ENCODE data around the gene TECTA. TPM values are rescaled to one million over a fixed set of nuclear protein-coding genes. Genes with fewer than 3 reads are reported as not detected.

Gene TECTA
- total RNA-seq, 4 donors from 2014 or later = 0.38 TPM; not detected in 3

GRCh38 chr11:121099885-121100284, 1.2 kb upstream of the TECTA start:
- no peak for DNase-seq
- Histone ChIP-seq H3K9me3 (no peaks in the 10 kb centered on the region), H3K36me3 (no peaks in the 10 kb centered on the region), H3K4me1 (peaks cover 0 to 9% (median 0%) of the 10 kb centered on the region in 3 donors), H3K27me3 (no peaks in the 10 kb centered on the region), H3K4me3 (no peak overlapping the region), H3K27ac (no peak overlapping the region)
- TF ChIP-seq POLR2A (IDR thresholded peaks at IDR 0.05) = no peak
- no peak for TF ChIP-seq CTCF (IDR thresholded peaks at IDR 0.05)
- 57 to 67% methylated on average over 4 of the region's 4 CpGs for WGBS, 2 donors
- intact Hi-C loops (cut with DNase I) = no loop called here

- 64 to 87% methylated on average over 7 to 9 of the region's 9 CpGs for WGBS, 2 donors
- Histone ChIP-seq H3K27me3 (no peaks in the 10 kb centered on the region), H3K9me3 (no peaks in the 10 kb centered on the region), H3K4me3 (no peak overlapping the region), H3K36me3 (no peaks in the 10 kb centered on the region), H3K4me1 (peaks cover 0 to 20% (median 0%) of the 10 kb centered on the region in 3 donors), H3K27ac (peak overlapping the region in 1 of 4 donors; percentile 22)
- DNase-seq = no peak
- TF ChIP-seq CTCF (IDR thresholded peaks at IDR 0.05) (no peak), POLR2A (IDR thresholded peaks at IDR 0.05) (no peak)
- intact Hi-C loops (cut with DNase I) = no loop called here
These were observed 3.3 kb downstream of the TECTA start for GRCh38 chr11:121104312-121104762.

- H3K4me1 ChIP-seq = peaks cover 0 to 20% (median 0%) of the 10 kb centered on the region in 3 donors
- H3K27ac ChIP-seq = peak overlapping the region in 1 of 4 donors; percentile 22
- WGBS, 2 donors = 30 to 52% methylated on average over 2 to 4 of the region's 4 CpGs
- no peaks in the 10 kb centered on the region for H3K9me3 ChIP-seq
- H3K4me3 ChIP-seq = no peak overlapping the region
- intact Hi-C loops (cut with DNase I) = no loop called here
- TF ChIP-seq CTCF (IDR thresholded peaks at IDR 0.05) (no peak), POLR2A (IDR thresholded peaks at IDR 0.05) (no peak)
- DNase-seq = no peak
- H3K27me3 ChIP-seq = no peaks in the 10 kb centered on the region
- no peaks in the 10 kb centered on the region for H3K36me3 ChIP-seq
These were observed 4.0 kb downstream of the TECTA start for GRCh38 chr11:121105063-121105480.

- Histone ChIP-seq H3K27ac (peak overlapping the region in 2 of 4 donors; percentile 3 to 37), H3K9me3 (no peaks in the 10 kb centered on the region), H3K4me1 (peaks cover 0 to 20% (median 0%) of the 10 kb centered on the region in 3 donors), H3K36me3 (no peaks in the 10 kb centered on the region), H3K27me3 (no peaks in the 10 kb centered on the region), H3K4me3 (no peak overlapping the region)
- DNase-seq = no peak
- 81% methylated on average over 6 of the region's 6 CpGs for WGBS, 2 donors
- intact Hi-C loops (cut with DNase I) = no loop called here
- no peak for TF ChIP-seq POLR2A (IDR thresholded peaks at IDR 0.05)
These were observed 4.6 kb downstream of the TECTA start for GRCh38 chr11:121105481-121106195.

- Histone ChIP-seq H3K27ac (no peak overlapping the region), H3K27me3 (peaks cover 0 to 9% (median 0%) of the 10 kb centered on the region in 4 donors), H3K4me3 (no peak overlapping the region), H3K4me1 (peaks cover 0 to 20% (median 0%) of the 10 kb centered on the region in 3 donors), H3K36me3 (no peaks in the 10 kb centered on the region), H3K9me3 (no peaks in the 10 kb centered on the region)
- WGBS, 2 donors = 64 to 66% methylated on average over 5 of the region's 5 CpGs
- intact Hi-C loops (cut with DNase I) = no loop called here
- TF ChIP-seq CTCF (IDR thresholded peaks at IDR 0.05) = no peak
- TF ChIP-seq POLR2A (IDR thresholded peaks at IDR 0.05) = no peak
- no peak for DNase-seq
These were observed 5.8 kb downstream of the TECTA start for GRCh38 chr11:121106812-121107211.
